MCF 10A (cell line): ENCODE data around the gene ENPP7. TPM values are rescaled to one million over a fixed set of nuclear protein-coding genes. Genes with fewer than 3 reads are reported as not detected.

ENCODE experiments used
- BruUV-seq: library from RNA; stranded (reverse); fragments of 400-500 nt; replicated peaks from 2 replicates; lab custom pipeline; 2021; lab: Mats Ljungman, UMichigan
- CTCF ChIA-PET: fragments of 300-600 bp; sonication (Branson Sonifier 250); formaldehyde crosslinking; extraction: SDS; loops from one replicate; lab custom pipeline; 2021; ENCODE audit warnings: antibody characterized with exemption, inconsistent platforms; lab: Yijun Ruan, JAX
- POLR2A ChIA-PET: fragments of 300-600, 350-650 bp; sonication (Branson Sonifier 250); formaldehyde crosslinking; extraction: SDS; loops from one replicate; lab custom pipeline; 2020; ENCODE audit warnings: antibody characterized with exemption, inconsistent platforms; lab: Yijun Ruan, JAX
- DNase-seq: peaks from one replicate; pipeline ENCODE4 v3.0.0-alpha.2; 2018; ENCODE audit not compliant: unreplicated experiment
- H3K27ac Mint-ChIP-seq: one replicate; pipeline ENCODE4 v1.8.0; 2022; ENCODE audit warnings: mild to moderate bottlenecking, low read depth, mixed read lengths; ENCODE audit not compliant: unreplicated experiment
- H3K27me3 Mint-ChIP-seq: one replicate; pipeline ENCODE4 v1.8.0; 2022; ENCODE audit warnings: mixed read lengths; ENCODE audit not compliant: insufficient read depth, unreplicated experiment
- H3K36me3 Mint-ChIP-seq: one replicate; pipeline ENCODE4 v1.8.0; 2022; ENCODE audit warnings: mild to moderate bottlenecking, moderate library complexity, mixed read lengths; ENCODE audit not compliant: insufficient read depth, unreplicated experiment
- H3K4me1 Mint-ChIP-seq: one replicate; pipeline ENCODE4 v1.8.0; 2022; ENCODE audit warnings: mixed read lengths; ENCODE audit not compliant: insufficient read depth, unreplicated experiment
- H3K4me3 Mint-ChIP-seq: one replicate; pipeline ENCODE4 v1.8.0; 2022; ENCODE audit warnings: mild to moderate bottlenecking, moderate library complexity, mixed read lengths; ENCODE audit not compliant: unreplicated experiment
- H3K9me3 Mint-ChIP-seq: one replicate; pipeline ENCODE4 v1.8.0; 2022; ENCODE audit warnings: mixed read lengths; ENCODE audit not compliant: unreplicated experiment
- intact Hi-C: fragments of 100-400 bp; cut with micrococcal nuclease; formaldehyde crosslinking; loops from 2 replicates; pipeline ENCODE4 v1.14.1; 2022
- total RNA-seq: library from RNA; stranded (reverse); gene quantifications from 2 replicates; pipeline ENCODE4 v1.2.3, GENCODE V29; 2022
- TF ChIP-seq, protein P1 (sequence below): fragments of 200-600 bp; IDR thresholded peaks from one replicate; pipeline ENCODE4 v1.8.0; 2022; ENCODE audit warnings: antibody characterized with exemption, mild to moderate bottlenecking; ENCODE audit not compliant: unreplicated experiment

Gene ENPP7
- total RNA-seq, 1 experiment from 2014 or later = not detected

DNA sequence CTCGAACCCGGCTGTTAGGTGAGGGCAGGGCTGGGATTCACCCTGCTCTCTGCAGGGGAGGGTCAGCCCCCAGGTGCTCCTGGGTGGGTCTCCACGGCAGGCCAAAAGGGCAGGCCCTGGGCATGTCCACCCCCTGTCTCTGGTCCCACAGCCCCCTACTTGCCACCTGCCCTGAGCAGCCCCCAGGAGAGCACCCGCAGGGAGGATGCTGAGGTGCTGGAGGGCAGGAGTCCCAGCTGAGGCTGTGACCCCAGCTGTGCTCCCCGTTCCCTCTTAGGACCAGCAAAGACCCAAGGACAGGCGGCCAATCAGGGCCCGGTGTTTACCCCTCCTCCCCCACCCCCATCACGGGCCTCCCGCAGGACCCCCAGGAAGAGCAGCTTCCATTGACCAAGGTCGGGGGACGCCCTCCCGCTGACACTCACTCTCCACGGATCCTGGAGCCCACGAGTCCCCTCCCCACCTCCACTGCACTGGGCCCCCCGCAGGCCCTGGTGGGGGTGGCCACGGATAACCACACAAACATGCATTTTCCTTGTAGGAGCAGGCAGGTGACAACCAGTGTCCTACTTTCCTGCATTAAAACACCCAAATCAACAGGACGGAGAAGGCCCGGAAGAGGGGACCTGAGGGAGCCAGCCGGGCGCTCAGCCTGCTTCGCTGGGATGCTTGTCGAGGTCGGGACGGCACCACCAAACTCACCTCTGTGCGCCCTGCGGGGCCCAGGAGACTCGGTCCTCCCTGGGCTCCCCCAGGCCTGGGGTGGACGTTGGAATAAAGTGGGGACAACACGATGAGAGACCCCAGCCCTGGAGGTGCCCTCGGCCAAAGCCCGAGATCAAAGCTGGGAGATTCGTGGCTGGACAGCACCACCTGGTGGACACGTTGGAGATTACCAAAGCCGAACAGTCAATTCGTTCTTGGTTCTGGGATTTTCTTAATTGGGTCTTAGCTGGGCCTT is 22.5 kb upstream of the ENPP7 start:
- Mint-ChIP-seq H3K27me3 (peaks cover 10% of the 10 kb centered on the region), H3K9me3 (no peaks in the 10 kb centered on the region), H3K4me3 (no peak overlapping the region), H3K4me1 (peaks cover 10% of the 10 kb centered on the region), H3K27ac (no peak overlapping the region), H3K36me3 (no peaks in the 10 kb centered on the region)
- intact Hi-C loops = loop anchor here (1.0 to 10.0 kb wide), 3 partner anchors 93 to 315 kb away; partner anchors contain the start of gene RBFOX3
- ChIA-PET CTCF (interaction anchor here (0.6 to 2.8 kb wide), 20 partner anchors 9 to 1140 kb away, joined by 3 to 15 read pairs (median 4); no protein-coding TSS in a partner anchor), POLR2A (interaction anchor here (0.5 kb wide), 1 partner anchor 153 kb away, joined by 3 read pairs; no protein-coding TSS in a partner anchor)
- no TSS peak for BruUV-seq
- TF ChIP-seq, protein P1, sequence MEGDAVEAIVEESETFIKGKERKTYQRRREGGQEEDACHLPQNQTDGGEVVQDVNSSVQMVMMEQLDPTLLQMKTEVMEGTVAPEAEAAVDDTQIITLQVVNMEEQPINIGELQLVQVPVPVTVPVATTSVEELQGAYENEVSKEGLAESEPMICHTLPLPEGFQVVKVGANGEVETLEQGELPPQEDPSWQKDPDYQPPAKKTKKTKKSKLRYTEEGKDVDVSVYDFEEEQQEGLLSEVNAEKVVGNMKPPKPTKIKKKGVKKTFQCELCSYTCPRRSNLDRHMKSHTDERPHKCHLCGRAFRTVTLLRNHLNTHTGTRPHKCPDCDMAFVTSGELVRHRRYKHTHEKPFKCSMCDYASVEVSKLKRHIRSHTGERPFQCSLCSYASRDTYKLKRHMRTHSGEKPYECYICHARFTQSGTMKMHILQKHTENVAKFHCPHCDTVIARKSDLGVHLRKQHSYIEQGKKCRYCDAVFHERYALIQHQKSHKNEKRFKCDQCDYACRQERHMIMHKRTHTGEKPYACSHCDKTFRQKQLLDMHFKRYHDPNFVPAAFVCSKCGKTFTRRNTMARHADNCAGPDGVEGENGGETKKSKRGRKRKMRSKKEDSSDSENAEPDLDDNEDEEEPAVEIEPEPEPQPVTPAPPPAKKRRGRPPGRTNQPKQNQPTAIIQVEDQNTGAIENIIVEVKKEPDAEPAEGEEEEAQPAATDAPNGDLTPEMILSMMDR = peak; percentile 71
- peak; percentile 43 for DNase-seq

GRCh38 chr17:79711715-79712305 is 18.9 kb upstream of the ENPP7 start:
- Mint-ChIP-seq H3K27me3 (no peaks in the 10 kb centered on the region), H3K27ac (peak overlapping the region; percentile 77), H3K4me3 (peak overlapping the region; percentile 16), H3K9me3 (no peaks in the 10 kb centered on the region), H3K36me3 (no peaks in the 10 kb centered on the region), H3K4me1 (peaks cover 10% of the 10 kb centered on the region)
- intact Hi-C loops = no loop called here
- peak; percentile 78 for DNase-seq
- TF ChIP-seq, protein P1 = no peak
- POLR2A ChIA-PET = interaction anchor here (0.7 kb wide), 1 partner anchor 640 kb away, joined by 4 read pairs; no protein-coding TSS in a partner anchor
- no TSS peak for BruUV-seq
- CTCF ChIA-PET = interaction anchor here (0.6 to 1.0 kb wide), 3 partner anchors 9 to 624 kb away, joined by 3 read pairs; no protein-coding TSS in a partner anchor

- intact Hi-C loops = no loop called here
These were observed 17.4 kb upstream of the ENPP7 start for GRCh38 chr17:79713391-79713790.

More at GRCh38 chr17:79713391-79713790, 17.4 kb upstream of the ENPP7 start:
- no peak overlapping the region for H3K27ac Mint-ChIP-seq
- TF ChIP-seq, protein P1 = no peak
- H3K4me1 Mint-ChIP-seq = peaks cover 10% of the 10 kb centered on the region
- no peaks in the 10 kb centered on the region for H3K27me3 Mint-ChIP-seq
- no peaks in the 10 kb centered on the region for H3K9me3 Mint-ChIP-seq
- ChIA-PET CTCF (interaction anchor here (0.6 kb wide), 1 partner anchor 260 kb away, joined by 3 read pairs; no protein-coding TSS in a partner anchor), POLR2A (no interaction called here)
- H3K36me3 Mint-ChIP-seq = no peaks in the 10 kb centered on the region
- no TSS peak for BruUV-seq
- H3K4me3 Mint-ChIP-seq = no peak overlapping the region
- no peak for DNase-seq
